Fibroblast of peridontal ligament (primary cell): ENCODE data around the gene C12orf75.
"Not testable (repeated sequence)": the region's sequence is repeated elsewhere in the genome, so short reads cannot be mapped to it uniquely, and the experiment has no call there.

Experiments
- DNase-seq: peaks from one replicate; pipeline ENCODE4 v3.0.0-alpha.2; 2010; ENCODE audit errors: extremely low read depth

C12orf75 gene

GRCh38 chr12:105330283-105330930 is at the start of gene C12orf75:
C12orf75 (plus strand) TSS chr12:105330691; CDS start chr12:105330892, 201 bp downstream.
- peak; percentile 60 for DNase-seq

GRCh38 chr12:105280966-105281693 is 49.4 kb upstream of the C12orf75 start:
- DNase-seq: peak; percentile 38

- no peak for DNase-seq
Observed at GRCh38 chr12:105281694-105282049, 48.8 kb upstream of the C12orf75 start.

GRCh38 chr12:105285378-105285777 is 45.1 kb upstream of the C12orf75 start:
- no peak for DNase-seq

- no peak for DNase-seq
Observed at GRCh38 chr12:105287408-105287807, 43.1 kb upstream of the C12orf75 start.

GRCh38 chr12:105288311-105288996 is 42.0 kb upstream of the C12orf75 start:
- DNase-seq: no peak

GRCh38 chr12:105289114-105289904 is 41.2 kb upstream of the C12orf75 start:
- DNase-seq: no peak

GRCh38 chr12:105291531-105291930 is 39.0 kb upstream of the C12orf75 start:
- DNase-seq: no peak

- DNase-seq: no peak
Observed at GRCh38 chr12:105292705-105293104, 37.8 kb upstream of the C12orf75 start.

GRCh38 chr12:105293187-105293586 is 37.3 kb upstream of the C12orf75 start:
- DNase-seq: no peak

- DNase-seq: no peak
Observed at GRCh38 chr12:105294161-105294560, 36.3 kb upstream of the C12orf75 start.

GRCh38 chr12:105294886-105295479 is 35.5 kb upstream of the C12orf75 start:
- DNase-seq: no peak

GRCh38 chr12:105296116-105297089 is 34.1 kb upstream of the C12orf75 start:
- no peak for DNase-seq

- DNase-seq: no peak
Observed at GRCh38 chr12:105300883-105301282, 29.6 kb upstream of the C12orf75 start.

- no peak for DNase-seq
Observed at GRCh38 chr12:105301696-105302095, 28.8 kb upstream of the C12orf75 start.

GRCh38 chr12:105302986-105303385 is 27.5 kb upstream of the C12orf75 start:
- DNase-seq: not testable (repeated sequence)

- not testable (repeated sequence) for DNase-seq
Observed at GRCh38 chr12:105304626-105305025, 25.9 kb upstream of the C12orf75 start.

- not testable (repeated sequence) for DNase-seq
Observed at GRCh38 chr12:105307601-105308314, 22.7 kb upstream of the C12orf75 start.

GRCh38 chr12:105308839-105309238 is 21.7 kb upstream of the C12orf75 start:
- not testable (repeated sequence) for DNase-seq

- not testable (repeated sequence) for DNase-seq
Observed at GRCh38 chr12:105309384-105309783, 21.1 kb upstream of the C12orf75 start.
